ENCODE measurements around the gene PLIN1. TPM values are rescaled to one million over a fixed set of nuclear protein-coding genes. Genes with fewer than 3 reads are reported as not detected.

The PLIN1 gene
- total RNA-seq, 1 experiment from 2014 or later = not detected

DNA sequence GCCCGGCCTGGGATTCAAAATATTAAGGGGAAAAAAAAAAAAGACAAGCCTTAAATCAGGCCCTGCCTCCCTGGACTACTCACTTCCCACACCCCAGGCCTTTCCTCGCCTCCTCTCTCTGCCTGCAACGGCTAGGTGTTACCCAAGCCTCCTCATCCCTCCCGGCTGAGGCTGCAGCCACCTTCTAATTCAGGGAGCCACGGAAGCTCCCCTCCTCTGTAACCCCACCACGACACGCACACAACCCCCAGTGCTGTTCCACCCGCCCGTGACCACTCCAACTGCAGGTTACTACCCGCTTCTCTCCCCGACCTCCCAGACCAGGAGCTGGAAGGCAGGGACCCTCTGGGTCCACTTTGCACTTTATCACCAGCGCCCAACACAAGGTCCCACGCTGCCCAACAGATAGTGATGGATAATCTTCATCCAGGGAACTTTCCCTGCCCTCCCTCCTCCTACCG, 24.8 kb downstream of the PLIN1 start:
- Histone ChIP-seq H3K27me3 (ENCODE audit: low read length) (no peaks in the 10 kb centered on the region), H3K4me1 (ENCODE audit: low read length) (no peaks in the 10 kb centered on the region), H3K9me3 (ENCODE audit: low read length) (no peaks in the 10 kb centered on the region), H3K9me2 (replicated peaks; ENCODE audit: insufficient read depth, low read length) (no peaks in the 10 kb centered on the region), H3K79me2 (ENCODE audit: low read length) (no peaks in the 10 kb centered on the region), H2AFZ (ENCODE audit: low read length) (no peak overlapping the region), H3K27ac (ENCODE audit: low read length) (no peak overlapping the region), H4K20me1 (ENCODE audit: insufficient read depth, low read depth, low read length) (0 out of 2 replicates have a peak, but pooled peaks cover 3% of the 10 kb centered on the region), H3K4me3 (ENCODE audit: low read length) (no peak overlapping the region), H3K4me2 (ENCODE audit: low read depth, low read length, poor library complexity, severe bottlenecking) (no peak overlapping the region), H3K9ac (ENCODE audit: low read length) (no peak overlapping the region), H3K36me3 (ENCODE audit: insufficient read depth, low read length) (no peaks in the 10 kb centered on the region)
- DNase-seq = no peak

- no peak for DNase-seq
- H3K9me3 ChIP-seq (ENCODE audit: low read length) = no peaks in the 10 kb centered on the region
- no peak overlapping the region for H3K27ac ChIP-seq (ENCODE audit: low read length)
- H3K9me2 ChIP-seq (replicated peaks; ENCODE audit: insufficient read depth, low read length) = no peaks in the 10 kb centered on the region
- no peak overlapping the region for H3K4me3 ChIP-seq (ENCODE audit: low read length)
- H3K4me2 ChIP-seq (ENCODE audit: low read depth, low read length, poor library complexity, severe bottlenecking) = no peak overlapping the region
- H3K9ac ChIP-seq (ENCODE audit: low read length) = no peak overlapping the region
- H3K4me1 ChIP-seq (ENCODE audit: low read length) = no peaks in the 10 kb centered on the region
- H2AFZ ChIP-seq (ENCODE audit: low read length) = no peak overlapping the region
- H3K27me3 ChIP-seq (ENCODE audit: low read length) = no peaks in the 10 kb centered on the region
- H3K79me2 ChIP-seq (ENCODE audit: low read length) = no peaks in the 10 kb centered on the region
- H4K20me1 ChIP-seq (ENCODE audit: insufficient read depth, low read depth, low read length) = 0 out of 2 replicates have a peak, but pooled peaks cover 3% of the 10 kb centered on the region
- no peaks in the 10 kb centered on the region for H3K36me3 ChIP-seq (ENCODE audit: insufficient read depth, low read length)
These were observed 25.6 kb downstream of the PLIN1 start for GRCh38 chr15:89653578-89653977.

GRCh38 chr15:89652666-89653065, 26.5 kb downstream of the PLIN1 start:
- H2AFZ ChIP-seq (ENCODE audit: low read length) = no peak overlapping the region
- DNase-seq = no peak
- 0 out of 2 replicates have a peak, but pooled peaks cover 3% of the 10 kb centered on the region for H4K20me1 ChIP-seq (ENCODE audit: insufficient read depth, low read depth, low read length)
- no peaks in the 10 kb centered on the region for H3K9me2 ChIP-seq (replicated peaks; ENCODE audit: insufficient read depth, low read length)
- no peaks in the 10 kb centered on the region for H3K27me3 ChIP-seq (ENCODE audit: low read length)
- no peaks in the 10 kb centered on the region for H3K4me1 ChIP-seq (ENCODE audit: low read length)
- H3K4me3 ChIP-seq (ENCODE audit: low read length) = no peak overlapping the region
- H3K4me2 ChIP-seq (ENCODE audit: low read depth, low read length, poor library complexity, severe bottlenecking) = no peak overlapping the region
- H3K79me2 ChIP-seq (ENCODE audit: low read length) = no peaks in the 10 kb centered on the region
- H3K36me3 ChIP-seq (ENCODE audit: insufficient read depth, low read length) = no peaks in the 10 kb centered on the region
- H3K9ac ChIP-seq (ENCODE audit: low read length) = no peak overlapping the region
- no peak overlapping the region for H3K27ac ChIP-seq (ENCODE audit: low read length)
- no peaks in the 10 kb centered on the region for H3K9me3 ChIP-seq (ENCODE audit: low read length)

- DNase-seq = no peak
- Histone ChIP-seq H3K36me3 (ENCODE audit: insufficient read depth, low read length) (no peaks in the 10 kb centered on the region), H3K4me1 (ENCODE audit: low read length) (no peaks in the 10 kb centered on the region), H3K79me2 (ENCODE audit: low read length) (no peaks in the 10 kb centered on the region), H2AFZ (ENCODE audit: low read length) (no peak overlapping the region), H4K20me1 (ENCODE audit: insufficient read depth, low read depth, low read length) (0 out of 2 replicates have a peak, but pooled peaks cover 3% of the 10 kb centered on the region), H3K27me3 (ENCODE audit: low read length) (no peaks in the 10 kb centered on the region), H3K27ac (ENCODE audit: low read length) (no peak overlapping the region), H3K4me2 (ENCODE audit: low read depth, low read length, poor library complexity, severe bottlenecking) (no peak overlapping the region), H3K4me3 (ENCODE audit: low read length) (no peak overlapping the region), H3K9ac (ENCODE audit: low read length) (no peak overlapping the region), H3K9me2 (replicated peaks; ENCODE audit: insufficient read depth, low read length) (no peaks in the 10 kb centered on the region), H3K9me3 (ENCODE audit: low read length) (no peaks in the 10 kb centered on the region)
These were observed 27.0 kb downstream of the PLIN1 start for GRCh38 chr15:89652131-89652530.

- H3K4me1 ChIP-seq (ENCODE audit: low read length) = no peaks in the 10 kb centered on the region
- H3K4me2 ChIP-seq (ENCODE audit: low read depth, low read length, poor library complexity, severe bottlenecking) = no peak overlapping the region
- H3K27ac ChIP-seq (ENCODE audit: low read length) = no peak overlapping the region
- H3K36me3 ChIP-seq (ENCODE audit: insufficient read depth, low read length) = no peaks in the 10 kb centered on the region
- H3K79me2 ChIP-seq (ENCODE audit: low read length) = no peaks in the 10 kb centered on the region
- no peak overlapping the region for H3K9ac ChIP-seq (ENCODE audit: low read length)
- H4K20me1 ChIP-seq (ENCODE audit: insufficient read depth, low read depth, low read length) = no peaks in the 10 kb centered on the region
- no peak for DNase-seq
- no peaks in the 10 kb centered on the region for H3K27me3 ChIP-seq (ENCODE audit: low read length)
- H3K4me3 ChIP-seq (ENCODE audit: low read length) = no peak overlapping the region
- no peaks in the 10 kb centered on the region for H3K9me2 ChIP-seq (replicated peaks; ENCODE audit: insufficient read depth, low read length)
- no peaks in the 10 kb centered on the region for H3K9me3 ChIP-seq (ENCODE audit: low read length)
- H2AFZ ChIP-seq (ENCODE audit: low read length) = no peak overlapping the region
These were observed 29.5 kb downstream of the PLIN1 start for GRCh38 chr15:89649716-89650115.

DNA sequence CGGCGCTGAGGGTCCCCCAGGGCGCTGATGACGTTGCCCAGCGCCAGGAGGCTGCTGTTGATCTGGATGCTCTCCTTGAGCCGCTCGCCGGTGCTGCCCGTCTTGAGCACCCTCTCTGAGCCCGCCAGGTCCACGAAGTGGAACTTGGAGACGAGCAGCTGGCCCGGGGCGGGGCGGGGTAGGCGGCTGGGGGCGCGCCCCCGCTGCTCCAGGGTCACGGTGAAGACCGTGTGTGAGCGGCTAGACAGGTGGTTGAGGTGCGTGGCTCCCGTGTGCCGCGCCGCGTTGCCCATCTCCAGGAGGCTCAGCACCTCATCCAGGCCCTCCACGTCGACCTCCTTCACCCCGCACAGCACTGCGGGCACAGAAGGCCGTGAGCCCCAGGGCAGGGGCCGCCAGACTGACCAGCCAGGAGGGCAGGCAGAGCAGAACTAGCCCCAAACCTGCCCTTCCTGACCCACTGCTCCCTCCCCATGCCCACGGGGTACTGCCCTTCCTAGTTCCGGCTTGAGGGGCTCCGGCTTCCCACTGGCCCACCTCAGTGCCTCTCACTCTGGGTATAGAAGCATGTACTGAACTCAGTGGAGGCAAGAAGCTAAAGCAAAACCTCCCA, 30.0 kb downstream of the PLIN1 start:
- no peaks in the 10 kb centered on the region for H4K20me1 ChIP-seq (ENCODE audit: insufficient read depth, low read depth, low read length)
- no peak overlapping the region for H3K4me2 ChIP-seq (ENCODE audit: low read depth, low read length, poor library complexity, severe bottlenecking)
- H3K9me3 ChIP-seq (ENCODE audit: low read length) = no peaks in the 10 kb centered on the region
- no peak for DNase-seq
- no peak overlapping the region for H2AFZ ChIP-seq (ENCODE audit: low read length)
- H3K27ac ChIP-seq (ENCODE audit: low read length) = no peak overlapping the region
- H3K4me1 ChIP-seq (ENCODE audit: low read length) = no peaks in the 10 kb centered on the region
- no peaks in the 10 kb centered on the region for H3K9me2 ChIP-seq (replicated peaks; ENCODE audit: insufficient read depth, low read length)
- H3K79me2 ChIP-seq (ENCODE audit: low read length) = no peaks in the 10 kb centered on the region
- H3K36me3 ChIP-seq (ENCODE audit: insufficient read depth, low read length) = no peaks in the 10 kb centered on the region
- no peak overlapping the region for H3K9ac ChIP-seq (ENCODE audit: low read length)
- H3K27me3 ChIP-seq (ENCODE audit: low read length) = no peaks in the 10 kb centered on the region
- no peak overlapping the region for H3K4me3 ChIP-seq (ENCODE audit: low read length)

DNA sequence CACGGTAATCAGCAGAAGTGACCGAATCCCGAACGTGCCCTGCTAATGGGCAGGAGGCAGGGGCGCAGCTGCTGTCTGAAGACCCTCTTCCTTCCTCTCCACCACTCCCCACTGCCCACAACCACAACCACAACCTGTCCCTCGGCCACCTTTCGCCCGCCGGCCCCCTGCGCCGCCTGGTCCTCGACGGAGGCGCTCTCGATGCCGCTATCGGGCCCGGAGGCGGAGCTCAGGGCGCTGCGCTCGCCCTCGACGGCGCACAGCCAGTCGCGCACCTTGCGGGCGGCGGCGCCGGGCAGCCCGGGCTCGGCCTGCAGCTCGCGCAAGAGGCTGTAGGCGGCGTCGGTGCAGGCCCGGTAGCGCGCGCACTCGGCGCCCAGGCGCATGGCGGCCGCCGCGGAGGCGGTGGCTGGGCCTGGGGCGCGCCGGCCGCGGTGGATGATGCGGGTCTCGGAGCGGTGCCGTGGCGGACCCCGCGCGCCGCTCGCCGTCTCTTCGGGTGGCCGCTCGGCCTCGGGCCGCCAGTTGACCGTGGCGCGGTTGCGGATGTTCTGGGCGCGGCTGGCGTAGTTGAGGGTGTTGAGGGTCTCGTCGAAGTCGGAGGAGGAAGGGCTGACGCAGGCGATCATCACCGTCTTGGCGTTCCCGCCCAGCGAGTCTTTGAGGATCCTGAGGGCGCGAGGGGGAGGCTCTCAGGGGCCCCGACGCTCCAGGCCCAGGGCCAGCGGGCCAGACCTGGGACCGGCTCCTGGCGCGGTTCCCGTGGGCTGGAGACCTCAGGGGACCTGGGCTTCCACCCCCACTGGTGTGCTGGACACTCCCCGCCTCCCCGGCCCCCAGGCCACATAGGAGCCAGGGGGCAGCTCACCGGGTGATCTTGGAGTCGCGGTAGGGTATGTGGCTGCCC, 30.8 kb downstream of the PLIN1 start:
- Histone ChIP-seq H3K9ac (ENCODE audit: low read length) (no peak overlapping the region), H3K4me3 (ENCODE audit: low read length) (no peak overlapping the region), H3K4me2 (ENCODE audit: low read depth, low read length, poor library complexity, severe bottlenecking) (no peak overlapping the region), H3K79me2 (ENCODE audit: low read length) (no peaks in the 10 kb centered on the region), H3K9me3 (ENCODE audit: low read length) (no peaks in the 10 kb centered on the region), H3K36me3 (ENCODE audit: insufficient read depth, low read length) (no peaks in the 10 kb centered on the region), H3K4me1 (ENCODE audit: low read length) (no peaks in the 10 kb centered on the region), H3K27ac (ENCODE audit: low read length) (no peak overlapping the region), H4K20me1 (ENCODE audit: insufficient read depth, low read depth, low read length) (no peaks in the 10 kb centered on the region), H3K27me3 (ENCODE audit: low read length) (no peaks in the 10 kb centered on the region), H2AFZ (ENCODE audit: low read length) (no peak overlapping the region), H3K9me2 (replicated peaks; ENCODE audit: insufficient read depth, low read length) (no peaks in the 10 kb centered on the region)
- no peak for DNase-seq

DNA sequence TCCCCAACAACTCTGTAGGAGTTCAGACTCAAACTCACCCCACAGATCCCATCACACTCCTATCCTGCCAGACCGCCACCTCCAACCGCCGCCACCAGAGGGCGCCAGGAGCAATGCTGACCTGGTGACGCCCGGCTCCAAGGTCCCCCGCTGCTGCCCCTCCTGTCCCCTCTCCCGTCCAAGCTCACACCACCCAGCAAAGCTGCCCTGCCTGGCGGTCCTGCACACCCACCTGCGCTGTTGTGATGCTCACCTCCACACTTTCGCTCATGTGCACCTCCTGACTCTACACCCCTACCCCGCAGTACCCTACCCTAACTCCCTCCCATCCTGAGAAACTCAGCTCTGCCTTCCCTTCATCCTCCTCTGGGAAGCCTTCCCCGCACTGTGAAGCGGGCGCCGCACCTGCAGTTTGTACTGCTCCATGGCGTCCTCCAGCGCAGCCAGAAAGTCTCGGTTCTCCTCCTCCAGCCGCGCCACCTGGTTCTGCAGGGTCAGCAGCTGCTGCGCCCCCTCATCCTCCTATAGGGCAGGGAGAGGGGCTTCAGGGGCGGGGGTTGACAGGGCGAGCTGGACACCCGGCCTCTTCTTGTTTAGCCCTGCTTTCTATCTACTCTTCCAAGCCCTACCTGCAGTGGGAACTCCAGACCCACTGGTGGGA, 31.8 kb downstream of the PLIN1 start:
- no peaks in the 10 kb centered on the region for H3K9me2 ChIP-seq (replicated peaks; ENCODE audit: insufficient read depth, low read length)
- no peaks in the 10 kb centered on the region for H4K20me1 ChIP-seq (ENCODE audit: insufficient read depth, low read depth, low read length)
- no peak overlapping the region for H3K4me3 ChIP-seq (ENCODE audit: low read length)
- no peak overlapping the region for H3K27ac ChIP-seq (ENCODE audit: low read length)
- no peak overlapping the region for H2AFZ ChIP-seq (ENCODE audit: low read length)
- H3K27me3 ChIP-seq (ENCODE audit: low read length) = no peaks in the 10 kb centered on the region
- no peak overlapping the region for H3K9ac ChIP-seq (ENCODE audit: low read length)
- no peaks in the 10 kb centered on the region for H3K4me1 ChIP-seq (ENCODE audit: low read length)
- H3K9me3 ChIP-seq (ENCODE audit: low read length) = no peaks in the 10 kb centered on the region
- H3K4me2 ChIP-seq (ENCODE audit: low read depth, low read length, poor library complexity, severe bottlenecking) = no peak overlapping the region
- no peaks in the 10 kb centered on the region for H3K79me2 ChIP-seq (ENCODE audit: low read length)
- H3K36me3 ChIP-seq (ENCODE audit: insufficient read depth, low read length) = no peaks in the 10 kb centered on the region
- peak; percentile 86 for DNase-seq
